ENCODE results near the gene B3GNT9. TPM values are rescaled to one million over a fixed set of nuclear protein-coding genes. Genes with fewer than 3 reads are reported as not detected.
A peak's percentile ranks its signal among the peaks of the same experiment; 100 is the strongest.

The B3GNT9 gene
- total RNA-seq, 4 donors from 2014 or later, result 4.1 to 13.1 (median 8.4) TPM

GRCh38 chr16:67190448-67191399 lies 39.9 kb upstream of the B3GNT9 start:
- no peaks in the 10 kb centered on the region for H3K9me3 ChIP-seq
- 80 to 84% methylated on average over 11 to 12 of the region's 13 CpGs for WGBS, 2 donors
- peaks cover 17 to 42% (median 24%) of the 10 kb centered on the region in 3 donors for H3K4me1 ChIP-seq
- TF ChIP-seq POLR2A (IDR thresholded peaks at IDR 0.05) (no peak), CTCF (IDR thresholded peaks at IDR 0.05) (no peak)
- DNase-seq, result no peak
- no peak overlapping the region for H3K27ac ChIP-seq
- H3K4me3 ChIP-seq, result peak overlapping the region in 1 of 4 donors; percentile 4
- H3K27me3 ChIP-seq, result no peaks in the 10 kb centered on the region
- H3K36me3 ChIP-seq, result peaks cover 13 to 28% (median 18%) of the 10 kb centered on the region in 3 donors
- intact Hi-C loops (cut with DNase I), result no loop called here

- Histone ChIP-seq H3K4me3 (peak within 1 kb of the TSS in 1 of 4 donors; percentile 4), H3K36me3 (peaks cover 6 to 21% (median 11%) of the 10 kb centered on the region in 3 donors), H3K4me1 (peaks cover 24 to 48% (median 30%) of the 10 kb centered on the region in 3 donors), H3K27ac (no peak within 1 kb of the TSS), H3K9me3 (no peaks in the 10 kb centered on the region), H3K27me3 (no peaks in the 10 kb centered on the region)
- intact Hi-C loops (cut with DNase I), result no loop called here
- WGBS, 2 donors, result 57 to 70% methylated on average over 3 to 6 of the region's 6 CpGs
- TF ChIP-seq CTCF (IDR thresholded peaks at IDR 0.05), result no peak
- TF ChIP-seq POLR2A (IDR thresholded peaks at IDR 0.05), result no peak
- DNase-seq, result no peak
Measured at GRCh38 chr16:67190041-67190440, 39.2 kb upstream of the B3GNT9 start, which contains the start of gene EXOC3L1. Gene EXOC3L1, minus strand, starts transcription at chr16:67190136. Its CDS starts 460 bp downstream, at chr16:67189676.

- Histone ChIP-seq H3K36me3 (peaks cover 0 to 8% (median 0%) of the 10 kb centered on the region in 3 donors), H3K9me3 (no peaks in the 10 kb centered on the region), H3K27ac (no peak overlapping the region), H3K27me3 (no peaks in the 10 kb centered on the region), H3K4me1 (peaks cover 30 to 46% (median 33%) of the 10 kb centered on the region in 3 donors), H3K4me3 (no peak overlapping the region)
- 86 to 90% methylated on average over 5 to 10 of the region's 15 CpGs for WGBS, 2 donors
- no peak for DNase-seq
- TF ChIP-seq POLR2A (IDR thresholded peaks at IDR 0.05) (no peak), CTCF (IDR thresholded peaks at IDR 0.05) (no peak)
- intact Hi-C loops (cut with DNase I), result no loop called here
Measured at GRCh38 chr16:67188798-67189197, 38.0 kb upstream of the B3GNT9 start.

GRCh38 chr16:67188323-67188722 lies 37.5 kb upstream of the B3GNT9 start:
- 83 to 89% methylated on average over 2 to 4 of the region's 4 CpGs for WGBS, 2 donors
- Histone ChIP-seq H3K27ac (no peak overlapping the region), H3K4me1 (peaks cover 25 to 43% (median 28%) of the 10 kb centered on the region in 3 donors), H3K4me3 (no peak overlapping the region), H3K36me3 (peaks cover 0 to 4% (median 0%) of the 10 kb centered on the region in 3 donors), H3K9me3 (no peaks in the 10 kb centered on the region), H3K27me3 (no peaks in the 10 kb centered on the region)
- intact Hi-C loops (cut with DNase I), result no loop called here
- no peak for DNase-seq
- TF ChIP-seq CTCF (IDR thresholded peaks at IDR 0.05) (no peak), POLR2A (IDR thresholded peaks at IDR 0.05) (no peak)
